Testis (tissue), 2 donors: Measurements from ENCODE around the gene CCDC117.

Experiments used
- CTCF ChIP-seq, 3 experiments: fragments of 450-650 bp in 2 of 3; fragments of 200-600 bp in 1 of 3; sonication (generic) in 1 of 3; IDR thresholded peaks; one replicate each; pipeline ENCODE4 v1.5.1; 2016 to 2019; ENCODE audit warnings: antibody characterized with exemption in 3 of 3, mild to moderate bottlenecking in 2 of 3, moderate library complexity in 1 of 3
- POLR2A ChIP-seq: fragments of 450-650 bp; IDR thresholded peaks from one replicate; pipeline ENCODE4 v1.6.1; 2017; ENCODE audit warnings: antibody characterized with exemption, mild to moderate bottlenecking, moderate library complexity

- TF ChIP-seq CTCF (IDR thresholded peaks at IDR 0.05) (no peak), POLR2A (no peak)
Measured at GRCh38 chr22:28734393-28734792, 38.1 kb upstream of the CCDC117 start.
